GM21529 (cell line): ENCODE results near the gene JPH3.
A peak's percentile ranks its signal among the peaks of the same experiment; 100 is the strongest.
"Not testable (repeated sequence)": the region's sequence is repeated elsewhere in the genome, so short reads cannot be mapped to it uniquely, and the experiment has no call there.

Experiments
- ATAC-seq: cut with Tn5 transposase; IDR thresholded peaks from one replicate; pipeline ENCODE4 v1.9.1; 2021; ENCODE audit not compliant: unreplicated experiment

Gene JPH3

GRCh38 chr16:87708881-87709638 lies 106.8 kb downstream of the JPH3 start:
- no peak for ATAC-seq

DNA sequence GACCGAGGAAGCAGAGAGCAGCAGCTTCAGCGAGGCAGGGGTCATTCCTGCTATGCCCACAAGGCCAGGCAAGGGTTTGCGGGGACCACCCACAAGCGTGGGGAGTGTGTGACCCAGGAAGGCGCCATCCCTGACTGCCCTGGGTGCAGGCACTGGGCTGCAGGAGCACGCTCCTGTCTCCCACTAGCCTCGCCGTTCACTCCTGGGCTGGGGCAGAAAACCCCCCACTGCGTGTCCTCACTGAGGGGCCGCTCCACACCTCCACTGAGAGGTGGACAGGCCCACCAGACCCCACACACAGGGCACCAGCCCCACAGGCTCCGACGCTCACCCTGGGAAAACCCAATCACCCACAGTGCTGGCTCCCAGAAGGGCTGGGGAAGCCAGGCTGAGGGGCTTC lies 107.4 kb downstream of the JPH3 start:
- no peak for ATAC-seq

DNA sequence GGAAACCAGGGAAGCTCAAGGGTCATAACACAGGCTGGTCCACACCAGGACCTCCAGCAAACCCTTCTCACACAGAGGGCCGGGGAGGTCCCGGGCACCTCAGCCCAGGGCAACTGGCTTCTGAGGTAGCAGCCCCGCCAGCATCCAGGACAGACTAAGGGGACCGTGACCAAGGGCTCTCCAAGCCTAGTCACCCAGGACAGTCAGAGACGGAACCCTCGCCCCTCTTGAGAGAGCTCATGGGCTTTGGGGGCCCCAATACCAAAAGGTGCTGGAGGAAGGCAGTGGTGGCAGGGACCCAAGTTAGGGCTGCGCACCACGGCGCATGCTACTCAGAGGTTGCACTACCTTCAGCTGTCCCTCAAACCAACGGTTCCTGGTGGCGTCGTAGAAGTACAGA lies 108.6 kb downstream of the JPH3 start:
- ATAC-seq: no peak

DNA sequence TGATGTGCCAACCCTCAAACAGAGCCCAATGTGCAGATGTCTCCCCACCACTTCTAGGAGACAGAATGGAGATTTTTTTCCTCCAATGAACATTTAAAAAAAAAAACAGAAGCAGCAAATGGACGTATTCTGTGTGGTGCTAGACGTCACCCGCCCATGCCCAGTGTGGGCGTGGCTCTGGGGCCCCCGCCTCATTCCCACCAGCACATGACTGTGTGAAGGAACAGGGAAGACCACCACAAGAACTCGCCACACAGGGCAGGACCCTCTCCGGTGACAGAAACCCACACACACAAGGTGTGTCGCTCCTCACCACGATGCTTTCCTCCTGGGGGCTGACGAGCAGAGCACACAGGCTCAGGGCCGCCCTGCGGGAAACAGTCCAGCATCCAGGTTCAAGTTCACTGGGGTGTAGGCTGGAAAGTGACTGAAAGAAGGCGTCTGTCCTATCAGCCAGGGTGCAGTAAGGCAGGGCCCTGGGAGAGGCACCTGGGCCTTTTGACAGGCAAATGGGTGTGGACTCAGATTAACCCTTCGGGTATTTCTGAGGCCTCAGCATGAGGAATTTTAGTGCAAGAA lies 110.0 kb downstream of the JPH3 start:
- ATAC-seq: no peak

DNA sequence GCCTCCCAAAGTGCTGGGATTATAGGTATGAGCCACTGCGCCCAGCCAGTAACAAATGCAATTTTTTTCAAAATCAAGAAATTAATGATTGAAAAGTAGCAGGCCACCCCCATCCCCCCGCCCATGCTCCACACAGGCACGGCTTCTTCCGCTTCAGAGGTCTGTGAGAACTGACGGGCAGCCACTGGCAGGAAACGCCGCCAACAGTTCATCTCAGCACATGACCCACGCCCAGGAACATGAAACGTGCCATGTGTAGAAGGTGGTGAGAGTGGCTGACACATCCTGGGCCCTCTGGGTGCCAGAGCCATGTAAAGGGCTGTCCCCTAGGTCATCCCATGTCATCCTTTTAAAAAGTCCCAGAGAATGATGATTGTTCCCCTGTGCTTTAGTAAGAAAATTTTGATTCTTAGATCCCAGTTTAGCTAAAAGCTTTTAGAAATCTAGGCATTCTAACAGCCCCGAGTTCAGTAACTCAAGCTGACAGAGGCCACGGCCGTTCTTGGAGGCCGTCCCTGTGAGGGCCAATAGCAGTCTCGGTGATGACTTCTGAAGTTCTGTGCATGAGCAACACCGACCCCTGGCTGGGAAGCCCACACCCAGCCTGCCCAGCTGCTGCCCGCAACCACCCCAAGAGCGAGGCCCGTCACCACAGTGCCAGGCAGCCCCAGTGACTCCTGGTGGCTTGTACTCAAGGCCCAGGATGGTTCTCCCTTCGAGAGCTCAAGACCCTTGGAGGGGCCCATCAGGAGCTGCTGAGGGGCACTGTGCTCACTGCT lies 111.3 kb downstream of the JPH3 start:
- ATAC-seq: no peak

DNA sequence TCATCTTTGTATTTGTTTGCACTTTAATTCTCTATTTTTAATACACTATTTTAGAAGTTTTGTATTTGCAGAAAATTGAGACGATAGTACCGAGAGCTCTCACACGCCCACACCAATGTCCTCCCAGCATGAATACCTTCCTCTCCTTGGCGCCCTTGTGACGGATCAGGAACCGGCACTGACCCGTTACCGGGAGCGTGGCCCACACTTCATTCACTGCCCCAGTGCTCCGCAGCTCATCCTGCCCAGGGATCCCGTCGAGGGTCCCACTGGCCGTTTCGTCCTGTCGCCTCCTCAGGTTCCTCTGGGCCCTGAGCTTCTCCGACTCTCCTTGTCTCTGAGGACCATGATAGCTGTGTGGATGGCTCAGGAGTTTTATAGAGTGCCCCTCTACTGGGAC lies 112.9 kb downstream of the JPH3 start:
- ATAC-seq: no peak

DNA sequence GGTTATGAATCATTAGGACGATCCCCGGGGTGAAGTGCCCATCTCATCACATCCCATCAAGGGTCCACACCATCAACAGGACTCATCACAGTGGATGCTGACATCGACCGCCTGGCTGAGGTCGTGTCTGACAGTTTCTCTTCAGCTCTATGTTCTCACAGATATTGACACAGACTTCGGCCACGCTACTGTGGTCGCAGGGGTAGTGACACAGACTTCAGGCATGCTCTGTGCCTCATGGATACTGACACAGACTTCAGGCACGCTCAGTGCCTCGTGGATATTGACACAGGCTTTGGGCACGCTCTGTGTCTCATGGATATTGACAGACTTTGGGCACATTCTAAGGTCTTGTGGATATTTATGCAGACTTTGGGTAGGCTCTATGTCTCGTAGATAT lies 113.3 kb downstream of the JPH3 start:
- no peak for ATAC-seq

- not testable (repeated sequence) for ATAC-seq
These were observed 116.5 kb downstream of the JPH3 start for GRCh38 chr16:87718831-87719230.

DNA sequence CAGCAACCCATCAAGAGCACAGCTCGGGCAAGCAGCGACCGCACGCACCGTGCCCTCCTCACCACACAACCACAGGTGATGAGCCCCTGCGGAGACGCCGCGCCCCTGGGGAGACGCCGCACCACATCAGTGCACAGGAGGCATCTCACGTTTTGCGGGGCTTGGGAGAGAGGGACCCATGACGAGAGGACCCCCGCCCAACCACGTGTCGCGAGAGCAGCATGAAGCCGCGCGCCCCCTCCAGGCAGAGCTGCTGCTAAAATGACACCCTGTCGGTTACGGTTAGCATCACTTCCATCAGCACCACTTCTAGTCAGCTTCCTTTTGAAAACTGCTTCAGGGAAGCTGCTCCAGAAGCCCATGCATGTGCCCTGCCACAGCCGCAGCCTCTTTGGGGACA lies 118.1 kb downstream of the JPH3 start:
- ATAC-seq: no peak

- no peak for ATAC-seq
These were observed 119.6 kb downstream of the JPH3 start for GRCh38 chr16:87721622-87722585.

- no peak for ATAC-seq
These were observed 120.4 kb downstream of the JPH3 start for GRCh38 chr16:87722590-87723225.

DNA sequence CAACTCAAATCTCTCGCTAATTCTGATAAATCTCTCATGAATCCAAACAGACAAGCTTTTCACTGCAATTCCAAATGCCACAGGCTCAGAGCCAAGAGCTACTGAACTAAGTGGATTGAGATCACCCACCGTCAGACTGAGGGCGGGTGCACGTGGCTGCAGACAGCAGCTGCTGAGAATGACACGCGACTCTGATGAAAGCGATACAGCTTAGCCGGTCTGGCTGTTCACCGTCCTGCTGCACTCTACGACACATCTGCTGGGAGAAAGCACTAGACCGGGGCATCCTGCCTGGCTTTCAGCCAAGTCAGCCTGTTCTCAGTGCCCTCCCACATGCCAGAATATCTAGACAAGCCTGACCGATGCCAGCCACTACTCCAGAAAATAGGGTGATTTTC lies 120.9 kb downstream of the JPH3 start:
- ATAC-seq: no peak

DNA sequence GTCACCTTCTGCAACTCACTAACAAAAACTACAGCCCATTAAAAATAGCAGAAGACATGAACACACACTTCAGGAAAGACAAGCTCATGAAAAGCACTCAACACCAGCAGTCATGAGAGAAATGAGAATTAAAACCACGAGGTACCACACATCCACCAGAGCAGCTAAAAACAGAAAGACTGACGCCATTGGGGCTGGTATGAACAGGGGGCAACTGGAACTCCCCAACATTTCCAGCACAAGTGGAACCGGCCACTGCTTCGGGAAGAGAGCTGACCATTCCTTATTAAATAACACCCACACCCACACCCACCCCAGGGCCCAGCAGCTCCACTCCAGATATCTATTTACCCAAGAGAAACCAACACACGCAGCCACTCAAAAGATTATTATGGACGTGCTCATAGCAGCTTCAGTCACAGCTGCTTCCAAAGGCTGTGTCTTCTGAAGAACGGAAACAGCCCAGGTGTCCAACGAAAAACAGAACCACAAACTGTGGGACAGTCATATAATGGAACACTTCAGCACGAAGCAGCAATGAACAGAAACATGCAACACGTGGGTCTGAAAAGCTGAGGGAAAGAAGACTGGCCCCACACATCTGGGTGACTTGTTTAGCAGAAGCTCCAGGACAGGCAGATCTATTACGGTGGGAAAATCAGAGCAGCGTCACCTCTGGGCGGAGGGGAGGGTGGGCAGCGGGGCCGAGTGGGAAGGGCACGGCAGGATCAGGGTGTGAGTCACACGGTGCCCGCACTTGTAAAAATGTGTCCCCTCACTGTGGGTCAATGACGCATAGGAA lies 122.4 kb downstream of the JPH3 start:
- ATAC-seq: no peak

GRCh38 chr16:87725596-87726235 lies 123.4 kb downstream of the JPH3 start:
- ATAC-seq: no peak

DNA sequence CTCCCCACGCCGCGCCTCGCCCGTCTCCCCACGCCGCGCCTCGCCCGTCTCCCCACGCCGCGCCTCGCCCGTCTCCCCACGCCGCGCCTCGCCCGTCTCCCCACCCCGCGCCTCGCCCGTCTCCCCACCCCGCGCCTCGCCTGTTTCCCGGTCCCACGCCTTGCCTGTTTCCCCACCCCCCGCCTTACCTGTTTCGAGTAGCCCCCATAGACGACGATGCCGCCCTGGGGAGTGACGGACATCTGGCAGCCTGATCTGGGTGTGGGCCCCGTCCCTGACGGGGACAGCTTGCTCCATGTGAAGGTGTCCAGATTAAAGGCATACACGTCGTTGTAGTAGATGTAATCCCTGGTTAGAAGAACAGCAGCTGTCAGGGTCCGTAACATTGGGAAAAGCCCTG lies 124.3 kb downstream of the JPH3 start:
- ATAC-seq: not testable (repeated sequence)

GRCh38 chr16:87727346-87727745 lies 125.0 kb downstream of the JPH3 start:
- no peak for ATAC-seq

GRCh38 chr16:87728026-87728425 lies 125.7 kb downstream of the JPH3 start:
- no peak for ATAC-seq

- ATAC-seq: peak; percentile 71
These were observed 127.1 kb downstream of the JPH3 start for GRCh38 chr16:87729266-87729954.

- ATAC-seq: no peak
These were observed 129.3 kb downstream of the JPH3 start for GRCh38 chr16:87731607-87732006.
